D721Med (cell line): ENCODE results near the gene NEU4.

Experiments
- DNase-seq: peaks from one replicate; pipeline ENCODE4 v3.0.0; 2011; ENCODE audit warnings: low spot score; ENCODE audit not compliant: insufficient read length
- FAIRE-seq: peaks from 2 replicates; lab custom pipeline; 2011; peaks lifted over from hg19 to GRCh38; lab: Jason Lieb, UNC
- CTCF ChIP-seq: IDR thresholded peaks from 2 replicates; pipeline ENCODE4 v1.5.1; 2012; ENCODE audit warnings: mild to moderate bottlenecking, control low read depth; ENCODE audit not compliant: insufficient read depth; ENCODE audit errors: missing control alignments

The NEU4 gene

GRCh38 chr2:241853651-241854341 is 44.8 kb downstream of the NEU4 start:
- DNase-seq (no peak), FAIRE-seq (no peak)
- no peak for TF ChIP-seq CTCF

- FAIRE-seq (no peak), DNase-seq (no peak)
- no peak for TF ChIP-seq CTCF
These were observed 45.6 kb downstream of the NEU4 start for GRCh38 chr2:241854342-241855244.

GRCh38 chr2:241855245-241855887 is 46.4 kb downstream of the NEU4 start:
- no peak for DNase-seq
- TF ChIP-seq CTCF, result no peak
- FAIRE-seq, result no peak

GRCh38 chr2:241855888-241856422 is 47.0 kb downstream of the NEU4 start:
- no peak for DNase-seq
- TF ChIP-seq CTCF, result no peak
- FAIRE-seq, result no peak

GRCh38 chr2:241857041-241857541 is 48.1 kb downstream of the NEU4 start:
- DNase-seq (no peak), FAIRE-seq (no peak)
- TF ChIP-seq CTCF, result no peak

- DNase-seq, result no peak
- no peak for TF ChIP-seq CTCF
- FAIRE-seq, result no peak
These were observed 48.7 kb downstream of the NEU4 start for GRCh38 chr2:241857572-241858121.
